ENCODE measurements around the gene RIN3. TPM values are rescaled to one million over a fixed set of nuclear protein-coding genes. Genes with fewer than 3 reads are reported as not detected.

Gene RIN3
- total RNA-seq, 1 donor from 2014 or later: 12.1 TPM

GRCh38 chr14:92482621-92483319 lies 30.8 kb upstream of the RIN3 start:
- no peak for DNase-seq (ENCODE audit: low spot score)
- intact Hi-C loops (cut with DNase I): no loop called here

DNA sequence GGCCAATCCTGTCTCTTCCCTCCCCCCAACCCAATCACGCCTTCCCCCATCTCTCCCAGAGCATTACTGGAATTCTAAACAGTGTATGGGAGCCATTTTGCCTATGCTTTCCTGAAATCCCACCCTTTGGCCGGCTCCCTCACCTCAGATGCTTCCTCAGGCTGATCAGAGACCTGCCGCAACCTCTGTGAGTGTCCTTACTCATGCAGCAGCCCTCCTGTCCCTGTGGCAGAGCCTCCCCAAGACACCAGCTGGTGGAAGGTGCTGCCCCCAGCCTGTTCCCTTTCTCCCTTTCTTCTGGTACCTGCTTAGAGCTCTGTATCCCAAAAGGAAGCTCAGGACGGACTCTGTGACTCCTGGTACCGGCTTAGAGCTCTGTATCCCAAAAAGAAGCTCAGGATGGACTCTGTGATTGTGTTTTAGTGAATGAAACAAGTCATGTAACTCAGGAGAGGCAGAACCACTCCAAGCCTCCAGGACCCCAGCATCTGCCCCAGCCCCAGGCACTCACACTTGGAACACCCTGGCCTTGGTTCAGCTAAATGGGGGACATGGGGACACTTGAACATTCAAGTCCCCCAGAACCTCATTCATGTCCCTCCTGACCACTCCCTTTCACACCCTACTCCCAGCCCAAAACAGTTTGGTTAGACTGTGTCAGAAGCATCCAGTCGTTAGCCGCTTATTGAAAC lies 29.3 kb upstream of the RIN3 start:
- intact Hi-C loops (cut with DNase I): no loop called here
- DNase-seq (ENCODE audit: low spot score): no peak

DNA sequence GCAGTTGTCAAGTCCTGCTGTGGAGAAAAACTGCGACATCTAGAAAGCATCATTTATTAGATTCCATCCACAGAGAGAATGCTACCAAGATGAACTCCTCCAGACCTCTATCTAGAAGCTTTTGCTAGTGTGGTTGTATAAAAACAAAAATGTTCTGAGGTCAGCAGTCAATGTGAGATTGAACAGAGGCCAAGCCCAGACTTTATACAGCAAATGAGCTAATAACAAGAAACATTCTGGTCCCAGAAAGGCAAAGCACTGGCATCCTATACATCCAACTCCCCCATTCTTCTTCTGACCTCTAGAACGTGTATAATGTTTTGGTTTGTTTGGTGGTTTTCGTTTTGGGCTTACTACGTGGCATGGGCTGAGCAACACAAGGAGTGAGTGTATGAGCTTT lies 26.7 kb upstream of the RIN3 start:
- intact Hi-C loops (cut with DNase I): no loop called here
- no peak for DNase-seq (ENCODE audit: low spot score)

- intact Hi-C loops (cut with DNase I): no loop called here
- no peak for DNase-seq (ENCODE audit: low spot score)
Measured at GRCh38 chr14:92487513-92488133, 26.0 kb upstream of the RIN3 start.

DNA sequence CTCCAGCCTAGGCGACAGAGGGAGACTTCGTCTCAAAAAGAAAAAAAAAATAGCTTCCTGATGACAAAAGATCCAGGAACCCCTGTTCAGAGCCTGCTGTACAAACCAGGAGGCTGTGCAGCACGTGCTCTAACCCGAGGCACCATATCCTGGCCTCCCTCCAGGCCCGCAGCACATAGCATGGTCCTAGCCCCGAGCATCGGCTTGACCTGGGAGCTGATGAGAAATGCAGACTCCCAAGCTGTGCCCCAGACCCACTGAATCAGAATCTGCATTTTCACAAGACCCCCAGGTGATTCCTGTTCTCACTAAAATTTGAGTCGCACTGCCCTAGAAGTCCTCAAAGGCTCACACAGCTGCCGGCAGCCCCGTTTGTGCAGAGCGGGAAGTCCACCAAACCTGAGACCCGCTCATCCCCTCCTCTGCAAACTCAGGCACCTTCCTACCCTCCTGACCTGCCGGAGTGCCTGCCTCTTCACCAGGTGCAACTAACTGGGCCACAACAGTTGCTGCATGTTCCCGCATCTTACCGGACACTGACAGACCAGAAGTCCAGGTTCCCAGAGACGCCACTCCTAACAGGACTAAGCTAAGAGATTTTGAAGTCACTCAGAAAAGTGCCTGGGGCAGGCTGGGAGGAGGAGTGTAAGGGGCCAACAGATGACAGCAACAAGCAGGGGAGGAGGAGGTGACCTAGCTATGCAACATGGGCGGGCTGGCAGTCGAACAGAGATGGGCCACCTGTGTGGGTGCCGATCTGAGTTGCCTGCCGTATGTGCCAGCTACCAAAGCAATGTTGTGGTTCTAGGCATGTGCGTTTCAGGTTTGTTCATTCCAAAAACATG lies 24.0 kb upstream of the RIN3 start:
- no peak for DNase-seq (ENCODE audit: low spot score)
- intact Hi-C loops (cut with DNase I): no loop called here

DNA sequence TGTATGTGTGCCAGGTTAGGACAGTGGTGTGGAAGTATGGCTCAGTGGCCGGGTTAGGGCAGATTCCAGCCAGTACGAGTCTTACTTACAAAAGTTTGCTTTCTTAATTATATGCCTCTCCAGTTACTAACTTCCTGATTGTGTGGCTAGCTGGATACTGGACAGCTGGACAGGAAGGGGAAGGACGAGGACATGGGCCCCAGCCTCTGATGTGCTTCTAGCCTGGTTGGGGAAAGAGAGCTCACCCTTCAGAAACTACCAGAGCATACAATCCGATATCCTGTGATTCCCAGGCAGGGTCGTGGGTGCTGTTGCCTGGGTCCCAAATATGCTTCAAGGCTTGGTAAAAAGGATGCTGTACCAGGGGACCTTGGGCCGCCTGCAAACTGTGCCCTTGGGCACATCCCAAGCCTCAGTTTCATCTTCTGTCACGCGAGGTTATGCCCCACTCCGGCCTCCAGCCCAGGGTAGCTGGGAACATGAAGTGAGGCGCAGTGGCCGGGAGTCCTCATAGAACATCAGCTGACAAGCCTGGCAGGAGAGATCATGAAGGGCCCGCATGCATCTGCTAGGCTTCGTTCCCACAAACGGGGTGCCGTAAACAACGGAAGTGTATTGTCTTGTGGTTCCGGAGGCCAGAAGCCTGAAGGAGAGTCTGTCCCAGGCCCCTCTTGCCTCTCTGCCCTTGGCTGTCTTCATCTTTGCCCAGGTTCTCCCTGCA lies 23.2 kb upstream of the RIN3 start:
- DNase-seq (ENCODE audit: low spot score): no peak
- intact Hi-C loops (cut with DNase I): no loop called here

- no peak for DNase-seq (ENCODE audit: low spot score)
- intact Hi-C loops (cut with DNase I): no loop called here
Measured at GRCh38 chr14:92491782-92492181, 21.8 kb upstream of the RIN3 start.

DNA sequence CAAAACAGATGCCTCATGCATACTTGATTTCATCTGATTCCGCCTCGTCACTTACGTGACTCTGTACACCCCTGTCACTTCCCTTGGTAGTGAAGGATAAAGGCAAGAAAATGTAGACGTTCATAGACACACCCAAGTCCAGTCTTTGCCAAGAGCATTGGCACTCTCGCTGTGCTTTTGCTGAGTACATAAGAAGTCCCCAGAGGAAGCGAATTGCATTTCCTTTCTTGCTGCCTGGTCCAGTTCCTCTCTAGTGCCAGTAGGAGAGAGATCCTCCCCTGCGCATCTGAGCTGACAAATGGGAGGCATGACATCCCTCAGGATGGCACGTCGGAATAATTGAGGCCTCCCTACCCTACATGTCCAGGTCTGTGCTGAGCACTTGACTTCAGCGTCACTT lies 21.3 kb upstream of the RIN3 start:
- DNase-seq (ENCODE audit: low spot score): no peak
- intact Hi-C loops (cut with DNase I): no loop called here

- intact Hi-C loops (cut with DNase I): no loop called here
- DNase-seq (ENCODE audit: low spot score): no peak
Measured at GRCh38 chr14:92493024-92493423, 20.6 kb upstream of the RIN3 start.

DNA sequence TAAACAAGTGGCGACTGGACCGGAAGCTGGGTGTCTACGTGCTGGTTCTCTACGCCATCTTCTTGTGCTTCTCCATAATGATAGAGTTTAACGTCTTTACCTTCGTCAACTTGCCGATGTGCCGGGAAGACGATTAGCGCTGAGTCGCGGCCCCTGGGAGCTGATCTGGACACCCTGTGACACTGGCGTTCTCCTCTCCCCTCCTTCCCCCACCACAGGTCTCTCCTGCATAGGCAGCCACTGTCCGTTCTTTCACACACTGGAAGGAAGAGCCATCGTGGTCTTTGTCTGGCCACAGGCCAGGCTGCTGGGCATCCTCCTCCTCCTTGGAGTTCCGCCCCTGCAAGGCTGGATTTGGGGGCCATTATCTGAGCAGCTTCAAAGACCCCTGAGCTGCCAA lies 20.1 kb upstream of the RIN3 start:
- DNase-seq (ENCODE audit: low spot score): no peak

DNA sequence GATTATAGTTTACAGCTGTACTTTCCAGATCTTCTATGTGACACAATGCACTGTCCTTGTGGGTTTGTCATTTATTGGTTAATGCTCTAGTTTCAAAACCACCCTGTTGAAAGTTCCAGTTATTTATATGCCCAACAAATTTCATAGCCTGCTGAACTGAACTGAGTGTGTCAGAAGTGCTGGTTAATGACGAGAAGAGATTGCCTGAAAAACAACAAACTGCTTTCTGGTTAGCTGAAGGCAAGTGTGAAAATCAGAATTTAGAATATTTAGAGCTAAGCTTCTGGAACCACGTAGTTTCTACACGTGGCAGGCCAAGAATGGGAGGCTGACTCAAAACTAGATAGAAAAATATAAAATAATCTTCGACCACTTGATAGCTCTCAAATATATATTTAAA lies 19.1 kb upstream of the RIN3 start:
- intact Hi-C loops (cut with DNase I): no loop called here
- no peak for DNase-seq (ENCODE audit: low spot score)

More for the DNA sequence above, 20.1 kb upstream of the RIN3 start:
- intact Hi-C loops (cut with DNase I): no loop called here

DNA sequence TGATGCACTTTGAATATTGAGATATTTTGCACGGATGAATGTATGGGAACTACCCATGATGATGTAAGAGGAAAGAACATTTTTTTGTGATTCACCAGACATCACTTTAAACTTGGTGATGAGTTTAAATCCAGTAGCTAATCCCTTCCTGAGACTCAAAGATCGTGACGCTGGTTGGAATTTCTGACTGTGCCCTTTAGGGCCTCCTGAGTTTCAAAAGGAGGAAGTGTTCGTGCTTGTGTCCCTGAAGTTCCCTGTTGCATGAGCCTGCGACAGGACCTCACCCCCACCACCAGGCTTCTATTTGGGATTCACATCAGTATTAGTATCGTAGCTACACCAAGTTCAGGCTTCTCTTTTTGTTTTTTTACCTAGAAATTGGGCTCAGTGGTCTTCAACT lies 18.6 kb upstream of the RIN3 start:
- intact Hi-C loops (cut with DNase I): no loop called here
- DNase-seq (ENCODE audit: low spot score): no peak

DNA sequence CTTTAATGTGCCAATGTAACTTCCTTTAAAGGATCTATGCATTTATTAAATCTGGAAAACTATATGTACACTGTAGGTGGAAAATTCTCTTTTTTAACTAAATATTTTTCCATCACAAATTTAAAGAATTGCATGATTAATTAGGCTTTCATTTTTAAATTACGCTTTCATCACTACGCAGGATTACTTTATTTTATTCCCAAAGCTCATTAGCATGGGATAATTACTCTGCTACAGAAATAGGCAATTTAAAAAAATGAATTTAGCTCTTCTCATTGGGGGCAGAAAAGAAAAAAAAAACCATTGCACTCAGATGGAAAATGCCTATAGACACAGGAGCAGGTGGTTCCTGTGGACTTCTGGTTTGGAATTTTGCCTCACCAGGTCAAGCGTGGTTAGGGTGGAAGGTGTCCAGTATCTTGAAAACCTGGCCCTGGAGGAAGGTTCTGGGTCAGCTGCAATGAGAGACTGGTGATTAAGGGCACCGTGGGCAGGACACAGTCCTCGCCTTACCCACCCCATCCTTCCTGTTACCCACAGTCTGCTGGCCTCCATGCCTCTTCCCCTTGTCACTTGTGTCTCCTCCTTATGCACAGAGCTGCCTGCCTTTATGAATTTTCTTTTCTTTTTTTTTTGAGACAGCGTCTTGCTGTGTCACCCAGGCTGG lies 17.3 kb upstream of the RIN3 start:
- intact Hi-C loops (cut with DNase I): no loop called here
- no peak for DNase-seq (ENCODE audit: low spot score)

GRCh38 chr14:92497391-92497790 lies 16.2 kb upstream of the RIN3 start:
- no peak for DNase-seq (ENCODE audit: low spot score)
- intact Hi-C loops (cut with DNase I): no loop called here

DNA sequence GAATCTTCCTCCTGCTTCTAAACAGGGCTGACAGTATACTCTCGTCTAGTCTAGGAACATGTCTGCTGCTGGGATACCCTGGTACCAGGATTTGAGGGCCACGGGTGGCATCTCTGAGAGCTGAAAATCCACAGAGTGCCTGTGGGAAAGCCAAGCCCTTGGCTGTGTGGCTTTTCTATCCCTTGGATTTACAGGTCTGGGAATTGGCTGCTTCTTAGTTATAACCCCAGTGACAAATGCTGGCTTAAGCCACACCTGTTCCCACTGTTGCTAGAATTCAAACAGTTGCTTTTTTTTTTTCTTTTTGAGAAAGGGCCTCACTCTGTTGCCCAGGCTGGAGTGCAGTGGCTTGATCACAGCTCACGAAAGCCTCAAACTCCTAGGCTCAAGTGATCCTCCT lies 14.3 kb upstream of the RIN3 start:
- intact Hi-C loops (cut with DNase I): no loop called here
- no peak for DNase-seq (ENCODE audit: low spot score)

- DNase-seq (ENCODE audit: low spot score): peak; percentile 46
- intact Hi-C loops (cut with DNase I): no loop called here
Measured at GRCh38 chr14:92500491-92500941, 13.1 kb upstream of the RIN3 start.

DNA sequence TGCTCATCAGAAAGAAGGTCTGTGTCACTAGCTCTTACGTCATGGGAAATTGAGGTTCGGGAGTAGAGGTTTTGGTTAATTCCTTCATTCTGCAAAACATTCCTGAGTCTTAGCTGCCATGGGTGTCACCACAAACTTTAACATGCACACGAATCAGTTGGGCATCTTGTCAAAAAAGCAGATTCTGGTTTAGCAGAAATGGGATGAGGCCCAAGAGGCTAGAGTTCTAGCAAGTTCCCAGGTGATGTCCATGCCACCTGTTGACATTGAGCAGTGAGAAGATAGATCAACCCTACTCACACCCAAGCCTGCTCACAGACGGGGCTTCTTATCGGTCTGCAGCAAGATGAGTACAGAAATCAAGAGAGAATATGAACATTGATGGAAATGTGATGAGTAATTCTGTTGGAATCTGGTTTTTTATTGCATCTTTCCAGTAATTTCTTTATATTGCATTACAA lies 11.7 kb upstream of the RIN3 start:
- no peak for DNase-seq (ENCODE audit: low spot score)
- intact Hi-C loops (cut with DNase I): no loop called here

DNA sequence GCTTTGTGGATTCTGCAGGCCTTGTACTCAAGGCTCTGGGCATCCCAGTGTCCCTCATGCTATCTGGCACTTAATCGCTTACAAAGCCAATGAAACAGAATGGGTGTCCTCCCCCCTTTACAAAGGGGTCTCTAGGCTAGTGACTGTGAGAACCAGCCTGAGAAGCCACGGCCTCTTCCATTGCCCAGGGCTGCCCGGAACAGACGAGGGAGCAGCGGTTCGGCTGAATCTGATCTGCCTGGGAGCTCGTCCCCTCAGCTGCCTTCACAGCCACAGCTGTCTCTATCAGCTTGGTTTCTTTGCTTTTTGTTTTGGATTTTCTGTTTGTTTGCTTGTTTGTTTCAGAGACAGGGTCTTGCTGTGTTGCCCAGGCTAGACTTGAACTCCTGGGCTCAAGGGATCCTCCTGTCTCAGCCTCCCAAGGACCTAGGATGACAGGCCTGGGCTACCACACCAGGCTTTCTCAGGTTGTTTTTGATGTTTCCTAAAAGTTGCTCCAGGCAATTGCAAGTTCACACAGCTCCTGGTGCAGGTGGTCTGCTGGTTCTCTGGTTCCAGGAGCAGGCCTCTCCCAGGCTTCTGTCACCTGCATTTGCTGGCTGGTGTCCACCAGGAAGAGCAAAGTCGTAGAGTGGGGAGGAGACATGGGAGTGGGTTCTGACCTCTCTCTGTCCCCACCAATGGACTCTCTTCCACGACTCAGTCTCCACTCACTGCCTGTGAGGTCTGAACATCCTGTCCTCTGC lies 10.9 kb upstream of the RIN3 start:
- no peak for DNase-seq (ENCODE audit: low spot score)
- intact Hi-C loops (cut with DNase I): no loop called here
